ENCODE results near the gene SREBF2. TPM values are rescaled to one million over a fixed set of nuclear protein-coding genes. Genes with fewer than 3 reads are reported as not detected.

SREBF2 gene
- total RNA-seq, 2 donors from 2014 or later = 58.7 to 84.0 TPM

- intact Hi-C loops (cut with DNase I) = no loop called here
- DNase-seq (no peak), ATAC-seq (no peak)
These were observed 80.3 kb downstream of the SREBF2 start for GRCh38 chr22:41913040-41913719.

GRCh38 chr22:41913842-41914534, 81.1 kb downstream of the SREBF2 start:
- DNase-seq (no peak), ATAC-seq (no peak)
- intact Hi-C loops (cut with DNase I) = no loop called here

- intact Hi-C loops (cut with DNase I) = no loop called here
- no peak for DNase-seq
- no peak for ATAC-seq
These were observed 81.7 kb downstream of the SREBF2 start for GRCh38 chr22:41914611-41915034.

- ATAC-seq = peak; percentile 50 to 58
- intact Hi-C loops (cut with DNase I) = no loop called here
- no peak for DNase-seq
These were observed 82.3 kb downstream of the SREBF2 start, which contains the start of gene SHISA8 for GRCh38 chr22:41915035-41915785. Gene SHISA8 (minus strand): TSS chr22:41915074. CDS start chr22:41914667, 407 bp downstream.

- ATAC-seq (no peak), DNase-seq (no peak)
- intact Hi-C loops (cut with DNase I) = no loop called here
These were observed 83.0 kb downstream of the SREBF2 start for GRCh38 chr22:41915786-41916493.

- DNase-seq (no peak), ATAC-seq (no peak)
- intact Hi-C loops (cut with DNase I) = no loop called here
These were observed 83.9 kb downstream of the SREBF2 start for GRCh38 chr22:41916745-41917358.

GRCh38 chr22:41917375-41917902, 84.5 kb downstream of the SREBF2 start:
- DNase-seq (no peak), ATAC-seq (no peak)
- intact Hi-C loops (cut with DNase I) = no loop called here

GRCh38 chr22:41917903-41918791, 85.2 kb downstream of the SREBF2 start:
- ATAC-seq (peak in 1 of 2 donors; percentile 5), DNase-seq (peak; percentile 75)
- intact Hi-C loops (cut with DNase I) = no loop called here

GRCh38 chr22:41919357-41920224, 86.7 kb downstream of the SREBF2 start:
- intact Hi-C loops (cut with DNase I) = loop anchor here in 1 of 2 donors (10.0 kb wide), 1 partner anchor 215 kb away; no protein-coding TSS in a partner anchor
- peak; percentile 60 to 83 for ATAC-seq
- DNase-seq = peak; percentile 79

GRCh38 chr22:41920271-41920976, 87.5 kb downstream of the SREBF2 start:
- ATAC-seq = peak in 1 of 2 donors; percentile 9

GRCh38 chr22:41922328-41922727, 89.4 kb downstream of the SREBF2 start:
- ATAC-seq = no peak
- intact Hi-C loops (cut with DNase I) = loop anchor here in 1 of 2 donors (10.0 kb wide), 1 partner anchor 218 kb away; no protein-coding TSS in a partner anchor
- DNase-seq = no peak

More at GRCh38 chr22:41920271-41920976, 87.5 kb downstream of the SREBF2 start:
- DNase-seq = no peak
- intact Hi-C loops (cut with DNase I) = loop anchor here in 1 of 2 donors (10.0 kb wide), 1 partner anchor 216 kb away; no protein-coding TSS in a partner anchor

- intact Hi-C loops (cut with DNase I) = loop anchor here in 1 of 2 donors (10.0 kb wide), 1 partner anchor 218 kb away; no protein-coding TSS in a partner anchor
These were observed 90.2 kb downstream of the SREBF2 start for GRCh38 chr22:41922940-41923594.

GRCh38 chr22:41923595-41924276, 90.8 kb downstream of the SREBF2 start:
- DNase-seq (no peak), ATAC-seq (no peak)
- intact Hi-C loops (cut with DNase I) = loop anchor here in 1 of 2 donors (10.0 kb wide), 1 partner anchor 219 kb away; no protein-coding TSS in a partner anchor

More at GRCh38 chr22:41922940-41923594, 90.2 kb downstream of the SREBF2 start:
- DNase-seq (no peak), ATAC-seq (no peak)

GRCh38 chr22:41925783-41926460, 93.0 kb downstream of the SREBF2 start:
- intact Hi-C loops (cut with DNase I) = loop anchor here in 1 of 2 donors (10.0 kb wide), 1 partner anchor 221 kb away; no protein-coding TSS in a partner anchor
- DNase-seq (peak; percentile 59), ATAC-seq (peak; percentile 70 to 71)
